SK-N-SH (cell line): Measurements from ENCODE around the gene NRTN. TPM values are rescaled to one million over a fixed set of nuclear protein-coding genes. Genes with fewer than 3 reads are reported as not detected.

Experiments used
- CTCF ChIA-PET: fragments of 300-600, 350-600 bp; formaldehyde crosslinking; extraction: SDS; loops from one replicate; lab custom pipeline; 2021; lab: Yijun Ruan, JAX
- POLR2A ChIA-PET: fragments of 350-600 bp; sonication (Branson Sonifier 250); formaldehyde crosslinking; extraction: SDS; loops from one replicate; lab custom pipeline; 2020; ENCODE audit warnings: antibody characterized with exemption, inconsistent platforms; lab: Yijun Ruan, JAX
- DNase-seq: peaks from one replicate; pipeline ENCODE4 v3.0.0; 2012
- H2AFZ ChIP-seq: fragments of 200-600 bp; sonication (generic); 2 replicates; pipeline ENCODE4 v1.8.1; 2016; ENCODE audit warnings: antibody characterized with exemption, mild to moderate bottlenecking, low read depth
- H3F3A ChIP-seq: fragments of 200-600 bp; sonication (generic); replicated peaks from 2 replicates; pipeline ENCODE3; 2016; ENCODE audit warnings: antibody characterized with exemption, mild to moderate bottlenecking; ENCODE audit not compliant: insufficient read depth
- H3K27ac ChIP-seq, 2 experiments: fragments of 200-500 bp in 1 of 2; fragments of 200-600 bp in 1 of 2; sonication (Bioruptor generic) in 1 of 2; sonication (generic), shearing (Covaris generic) in 1 of 2; 2 replicates each; pipeline versions ENCODE4 v1.5.1 to v1.6.1; 2014 to 2016; ENCODE audit warnings: low read depth in 2 of 2, inconsistent platforms in 1 of 2, low read length in 1 of 2, mild to moderate bottlenecking in 1 of 2, mixed read lengths in 1 of 2
- H3K27me3 ChIP-seq: fragments of 200-600 bp; sonication (generic), shearing (Covaris generic); 2 replicates; pipeline ENCODE4 v1.6.1; 2016; ENCODE audit warnings: mixed run types; ENCODE audit not compliant: insufficient read depth
- H3K36me3 ChIP-seq, 2 experiments: fragments of 200-500 bp in 1 of 2; fragments of 200-600 bp in 1 of 2; sonication (Bioruptor generic) in 1 of 2; sonication (generic) in 1 of 2; replicated peaks in 1 of 2; 2 replicates each; pipeline versions ENCODE3 to v1.5.1; 2014 to 2016; ENCODE audit warnings: low read length in 1 of 2, mild to moderate bottlenecking in 1 of 2; ENCODE audit not compliant: insufficient read depth in 2 of 2, control insufficient read depth in 1 of 2
- H3K4me1 ChIP-seq, 2 experiments: fragments of 200-500 bp in 1 of 2; fragments of 200-600 bp in 1 of 2; sonication (Bioruptor generic) in 1 of 2; sonication (generic), shearing (Covaris generic) in 1 of 2; 2 replicates each; pipeline versions ENCODE4 v1.5.1 to v1.6.1; 2014 to 2016; ENCODE audit warnings: low read depth in 1 of 2, low read length in 1 of 2, mixed run types in 1 of 2; ENCODE audit not compliant: insufficient read depth in 2 of 2, control insufficient read depth in 1 of 2
- H3K4me2 ChIP-seq: fragments of 200-600 bp; sonication (generic), shearing (Covaris generic); 2 replicates; pipeline ENCODE4 v1.6.1; 2017; ENCODE audit warnings: mixed run types
- H3K4me3 ChIP-seq, 2 experiments: fragments of 200-500 bp in 1 of 2; fragments of 200-600 bp in 1 of 2; sonication (Bioruptor generic) in 1 of 2; sonication (generic), shearing (Covaris generic) in 1 of 2; 2 replicates each; pipeline versions ENCODE4 v1.5.1 to v1.8.1; 2014 to 2016; ENCODE audit warnings: low read depth in 2 of 2, inconsistent platforms in 1 of 2, low read length in 1 of 2, mild to moderate bottlenecking in 1 of 2, mixed read lengths in 1 of 2, moderate library complexity in 1 of 2
- H3K79me2 ChIP-seq: fragments of 200-600 bp; sonication (generic); 2 replicates; pipeline ENCODE4 v1.8.1; 2017; ENCODE audit warnings: mild to moderate bottlenecking; ENCODE audit not compliant: insufficient read depth
- H3K9ac ChIP-seq: fragments of 200-600 bp; sonication (generic); 2 replicates; pipeline ENCODE4 v1.6.1; 2017; ENCODE audit warnings: mixed run types
- H3K9me2 ChIP-seq: fragments of 200-600 bp; sonication (generic); 2 replicates; pipeline ENCODE4 v1.6.1; 2017; ENCODE audit warnings: mixed run types
- H3K9me3 ChIP-seq: fragments of 200-600 bp; sonication (generic); 2 replicates; pipeline ENCODE4 v1.6.1; 2017; ENCODE audit warnings: mixed run types, mild to moderate bottlenecking, moderate library complexity
- H4K20me1 ChIP-seq: fragments of 200-600 bp; sonication (generic); 2 replicates; pipeline ENCODE4 v1.6.1; 2017; ENCODE audit warnings: mild to moderate bottlenecking, mixed run types; ENCODE audit not compliant: insufficient read depth
- CTCF ChIP-seq: fragments of 200-600 bp; sonication (generic); IDR thresholded peaks from 2 replicates; pipeline ENCODE4 v1.6.1; 2017; ENCODE audit warnings: antibody characterized with exemption, mild to moderate bottlenecking, moderate library complexity
- EP300 ChIP-seq, 2 experiments: IDR thresholded peaks; 2 replicates each; pipeline versions ENCODE4 v1.4.0 to v1.6.1; 2012; ENCODE audit warnings: borderline replicate concordance in 1 of 2, low read depth in 1 of 2, low read length in 1 of 2
- FOSL2 ChIP-seq: IDR thresholded peaks from 2 replicates; pipeline ENCODE4 v1.4.0; 2012; ENCODE audit warnings: low read depth, mild to moderate bottlenecking, moderate library complexity, borderline replicate concordance
- GATA2 ChIP-seq: sonication (generic); formaldehyde crosslinking; IDR thresholded peaks from 2 replicates; pipeline ENCODE4 v1.5.0; 2020; ENCODE audit warnings: mild to moderate bottlenecking, missing genetic modification reagents
- MXI1 ChIP-seq: IDR thresholded peaks from 2 replicates; pipeline ENCODE4 v1.6.1; 2012; ENCODE audit warnings: mild to moderate bottlenecking, low read depth, low read length, improper control_type of control experiment
- RCOR1 ChIP-seq: fragments of 150-350 bp; IDR thresholded peaks from 2 replicates; pipeline ENCODE4 v1.6.1; 2017; ENCODE audit warnings: antibody characterized with exemption, low read length
- TEAD4 ChIP-seq: IDR thresholded peaks from 2 replicates; pipeline ENCODE4 v1.4.0; 2012; ENCODE audit warnings: mild to moderate bottlenecking, borderline replicate concordance; ENCODE audit not compliant: insufficient read depth
- WGBS: methylation state at CpG from one replicate; pipeline ENCODE4 v1.1.6; 2017; ENCODE audit warnings: low lambda C conversion rate; 5-methylcytosine and 5-hydroxymethylcytosine counted together
- polyA plus RNA-seq, 3 experiments: library from polyadenylated mRNA; depleted of rRNA; stranded (reverse); fragments of >200 nt; gene quantifications; 2 replicates each; pipeline ENCODE4 v1.2.3, GENCODE V29; 2012

The NRTN gene
- polyA plus RNA-seq, 1 of the 3 experiments (the other 2 are of a cell fraction): 0.99 TPM

- TF ChIP-seq FOSL2: no peak
- no peak for TF ChIP-seq MXI1
- TF ChIP-seq RCOR1: no peak
These were observed 58.3 kb downstream of the NRTN start (continued) for GRCh38 chr19:5863030-5863665.

- POLR2A ChIA-PET: no interaction called here
These were observed 59.3 kb downstream of the NRTN start for GRCh38 chr19:5864013-5864720.

GRCh38 chr19:5864725-5865486 lies 60.0 kb downstream of the NRTN start:
- POLR2A ChIA-PET: no interaction called here
- H3K79me2 ChIP-seq: no peaks in the 10 kb centered on the region
- no peaks in the 10 kb centered on the region for H4K20me1 ChIP-seq
- no peak overlapping the region for H3K4me2 ChIP-seq
- no peaks in the 10 kb centered on the region for H3K4me1 ChIP-seq
- H3K27ac ChIP-seq: no peak overlapping the region
- 75% methylated on average over 11 of the region's 14 CpGs for WGBS
- no peaks in the 10 kb centered on the region for H3K36me3 ChIP-seq
- H3K9ac ChIP-seq: no peak overlapping the region
- CTCF ChIA-PET: interaction anchor here (1.3 kb wide), 1 partner anchor 61 kb away, joined by 4 read pairs; no protein-coding TSS in a partner anchor
- no peaks in the 10 kb centered on the region for H3F3A ChIP-seq
- no peaks in the 10 kb centered on the region for H3K9me2 ChIP-seq
- no peak overlapping the region for H2AFZ ChIP-seq
- no peaks in the 10 kb centered on the region for H3K27me3 ChIP-seq
- peak in 1 of 2 experiments; percentile 32; a peak in 1 of 4 replicates for TF ChIP-seq EP300 (IDR thresholded peaks at IDR 0.05; ENCODE audit: borderline replicate concordance in 1 of 2, low read depth in 1 of 2, low read length in 1 of 2)
- TF ChIP-seq GATA2 (CRISPR knock-in tag): no peak
- peak; percentile 19; the same call in 1 of the 2 replicates for TF ChIP-seq CTCF
- H3K4me3 ChIP-seq: no peak overlapping the region
- H3K9me3 ChIP-seq: no peaks in the 10 kb centered on the region
- DNase-seq: peak; percentile 19

More at GRCh38 chr19:5864013-5864720, 59.3 kb downstream of the NRTN start:
- no peaks in the 10 kb centered on the region for H4K20me1 ChIP-seq
- no peak overlapping the region for H3K9ac ChIP-seq
- TF ChIP-seq TEAD4 (no peak), EP300 (IDR thresholded peaks at IDR 0.05; ENCODE audit: borderline replicate concordance in 1 of 2, low read depth in 1 of 2, low read length in 1 of 2) (peak in 1 of 2 experiments; percentile 60; a peak in 2 of 4 replicates)
- DNase-seq: peak; percentile 10
- no peak overlapping the region for H2AFZ ChIP-seq
- H3K79me2 ChIP-seq: no peaks in the 10 kb centered on the region
- no peak overlapping the region for H3K4me2 ChIP-seq
- no peaks in the 10 kb centered on the region for H3K4me1 ChIP-seq
- H3K9me2 ChIP-seq: no peaks in the 10 kb centered on the region
- H3K27ac ChIP-seq: no peak overlapping the region
- H3K4me3 ChIP-seq: no peak overlapping the region
- CTCF ChIA-PET: no interaction called here
- H3K36me3 ChIP-seq: no peaks in the 10 kb centered on the region
- no peaks in the 10 kb centered on the region for H3K9me3 ChIP-seq
- H3K27me3 ChIP-seq: no peaks in the 10 kb centered on the region
- H3F3A ChIP-seq: no peaks in the 10 kb centered on the region
- WGBS: 3% methylated on average over 3 of the region's 9 CpGs
